HG02798 (cell line): Measurements from ENCODE around the gene GCDH.
"Not testable (repeated sequence)": the region's sequence is repeated elsewhere in the genome, so short reads cannot be mapped to it uniquely, and the experiment has no call there.

Source experiments
- ATAC-seq: cut with Tn5 transposase; IDR thresholded peaks from one replicate; pipeline ENCODE4 v1.9.1; 2021; ENCODE audit warnings: mild to moderate bottlenecking; ENCODE audit not compliant: unreplicated experiment, poor library complexity

GCDH gene

DNA sequence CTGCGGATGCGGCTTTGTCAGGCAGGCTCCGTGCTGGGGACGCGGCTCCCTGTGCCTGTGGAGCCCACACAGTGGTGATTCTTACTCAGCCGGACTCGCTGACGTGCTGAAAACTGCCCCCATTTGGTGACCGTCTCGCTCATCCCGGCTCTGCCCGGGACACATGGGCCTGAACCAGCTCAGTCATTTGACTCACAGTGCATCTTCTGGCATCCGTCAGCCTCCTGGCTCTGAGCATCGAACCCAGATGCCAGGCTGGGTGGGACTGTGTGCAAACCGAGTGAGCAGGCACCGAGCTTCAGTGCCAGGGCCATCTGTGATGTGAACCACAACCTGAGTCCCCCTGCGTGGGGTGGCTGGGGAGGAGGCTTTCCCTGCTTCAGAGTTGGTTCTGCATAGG is 5.5 kb downstream of the GCDH start:
- ATAC-seq = no peak

DNA sequence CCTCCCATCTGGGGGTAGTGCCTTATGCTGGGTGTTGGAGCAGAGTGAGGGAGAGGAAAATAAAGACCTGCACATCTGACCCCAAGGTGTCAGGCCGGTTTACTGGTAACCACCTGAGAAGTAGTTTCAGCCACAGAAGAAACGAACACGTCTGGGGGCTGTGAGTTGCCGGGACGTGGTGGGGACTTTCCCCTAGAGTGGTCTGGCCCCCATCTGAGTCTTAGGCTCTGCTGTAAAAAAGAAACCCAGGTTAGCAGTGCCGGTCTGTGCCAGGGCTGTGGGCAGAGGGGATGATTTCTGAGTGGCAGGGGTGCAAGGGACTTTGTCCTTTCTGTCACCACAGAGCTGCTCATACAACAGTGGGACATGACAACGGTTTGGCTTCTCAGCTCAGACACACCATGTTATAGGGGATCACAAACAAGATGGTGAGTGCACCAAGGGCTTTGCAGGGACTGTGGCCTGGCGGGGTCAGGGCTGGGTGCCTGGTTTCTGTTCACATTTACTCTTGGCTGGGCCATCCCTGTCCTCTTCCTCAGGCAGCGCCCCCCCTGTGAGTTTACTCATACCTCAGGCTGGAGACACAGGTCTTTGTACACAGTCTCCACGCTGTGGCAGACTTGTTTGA is 9.0 kb downstream of the GCDH start:
- ATAC-seq = peak; percentile 86

GRCh38 chr19:12907166-12907565 is 16.2 kb downstream of the GCDH start:
- no peak for ATAC-seq

- no peak for ATAC-seq
Observed at GRCh38 chr19:12912571-12912970, 21.6 kb downstream of the GCDH start.

DNA sequence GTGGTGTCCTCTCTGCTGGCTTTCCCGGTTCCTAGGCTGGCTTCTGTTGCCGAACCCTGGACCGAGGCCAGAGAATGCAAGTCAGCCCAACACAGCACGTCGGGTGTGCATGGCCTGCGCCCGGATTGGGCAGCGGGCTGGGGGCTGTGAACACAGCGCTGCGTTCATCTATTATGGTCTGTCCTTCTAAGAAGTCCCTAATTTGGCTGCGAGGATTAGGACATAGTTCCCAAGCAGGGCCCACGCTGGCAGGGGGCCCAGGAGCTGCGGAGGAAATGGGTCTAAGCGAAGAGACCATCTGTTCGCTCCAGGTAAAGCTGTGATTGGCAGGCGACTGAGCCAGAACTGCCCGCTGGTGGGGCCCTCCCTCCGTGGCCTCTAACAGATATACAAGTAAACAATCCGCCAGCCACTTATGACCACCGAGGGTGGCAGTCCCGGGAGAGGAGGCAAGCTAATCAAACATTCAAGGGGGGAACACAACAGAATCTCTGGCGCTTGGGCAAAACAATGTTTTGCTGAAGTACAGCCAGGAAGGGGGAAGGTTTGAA is 22.1 kb downstream of the GCDH start:
- ATAC-seq = no peak

DNA sequence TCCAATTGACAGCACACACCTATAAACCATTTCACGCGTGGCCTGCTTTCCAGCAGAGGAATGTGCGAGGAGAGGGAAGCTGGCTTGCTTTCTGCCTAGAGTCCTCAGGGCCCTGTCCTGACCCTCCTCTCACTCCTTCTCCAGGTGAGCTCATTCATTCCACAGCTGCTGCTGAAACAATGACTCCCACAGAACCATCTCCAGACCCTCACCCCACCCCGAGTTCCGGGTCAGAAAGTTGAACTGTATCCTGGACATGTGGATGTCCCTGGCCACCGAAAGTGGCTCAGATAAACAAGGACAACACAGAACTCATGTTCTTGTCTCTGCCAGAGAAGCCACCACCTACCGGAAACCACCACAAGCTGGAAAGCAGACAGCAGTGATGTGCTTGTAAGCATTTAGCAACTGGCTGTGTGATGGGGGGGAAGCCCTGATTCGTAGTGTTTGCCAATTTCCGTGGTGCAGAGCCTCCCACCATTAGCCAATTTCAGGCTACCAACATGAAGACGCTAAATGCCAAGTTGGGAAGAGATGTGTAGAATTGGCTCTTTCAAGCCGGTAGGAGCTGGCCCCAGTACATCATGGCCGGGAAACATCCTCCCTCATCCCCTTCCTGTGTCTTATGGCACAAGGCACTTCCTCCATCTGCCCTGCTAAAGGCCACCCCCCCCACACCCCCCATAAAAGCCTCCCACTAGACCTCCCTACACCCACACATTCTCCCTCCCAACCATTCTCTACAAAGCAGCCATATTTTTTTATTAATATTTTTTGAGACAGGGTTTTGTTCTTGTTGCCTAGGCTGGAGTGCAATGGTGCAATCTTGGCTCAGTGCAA is 23.1 kb downstream of the GCDH start:
- no peak for ATAC-seq

DNA sequence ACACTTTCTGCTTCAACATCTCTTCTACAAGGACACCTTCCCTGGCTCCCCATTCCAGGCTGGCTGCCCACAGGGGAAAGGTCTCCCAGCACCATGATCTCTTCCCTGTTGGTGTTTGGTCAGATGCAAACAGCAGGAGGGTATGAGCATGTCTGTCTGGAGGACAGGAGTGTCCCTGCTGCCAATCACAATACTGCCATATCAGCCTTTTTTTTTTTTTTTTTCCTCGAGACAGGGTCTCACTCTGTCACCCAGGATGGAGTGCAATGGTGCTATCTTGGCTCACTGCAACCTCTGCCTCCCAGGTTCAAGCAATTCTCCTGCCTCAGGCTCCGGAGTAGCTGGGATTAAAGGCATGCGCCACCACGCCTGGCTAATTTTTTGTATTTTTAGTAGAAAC is 24.9 kb downstream of the GCDH start:
- not testable (repeated sequence) for ATAC-seq

GRCh38 chr19:12918253-12918652 is 27.3 kb downstream of the GCDH start:
- ATAC-seq = no peak

- no peak for ATAC-seq
Observed at GRCh38 chr19:12921047-12921446, 30.1 kb downstream of the GCDH start.

GRCh38 chr19:12922959-12923358 is 32.0 kb downstream of the GCDH start:
- no peak for ATAC-seq

DNA sequence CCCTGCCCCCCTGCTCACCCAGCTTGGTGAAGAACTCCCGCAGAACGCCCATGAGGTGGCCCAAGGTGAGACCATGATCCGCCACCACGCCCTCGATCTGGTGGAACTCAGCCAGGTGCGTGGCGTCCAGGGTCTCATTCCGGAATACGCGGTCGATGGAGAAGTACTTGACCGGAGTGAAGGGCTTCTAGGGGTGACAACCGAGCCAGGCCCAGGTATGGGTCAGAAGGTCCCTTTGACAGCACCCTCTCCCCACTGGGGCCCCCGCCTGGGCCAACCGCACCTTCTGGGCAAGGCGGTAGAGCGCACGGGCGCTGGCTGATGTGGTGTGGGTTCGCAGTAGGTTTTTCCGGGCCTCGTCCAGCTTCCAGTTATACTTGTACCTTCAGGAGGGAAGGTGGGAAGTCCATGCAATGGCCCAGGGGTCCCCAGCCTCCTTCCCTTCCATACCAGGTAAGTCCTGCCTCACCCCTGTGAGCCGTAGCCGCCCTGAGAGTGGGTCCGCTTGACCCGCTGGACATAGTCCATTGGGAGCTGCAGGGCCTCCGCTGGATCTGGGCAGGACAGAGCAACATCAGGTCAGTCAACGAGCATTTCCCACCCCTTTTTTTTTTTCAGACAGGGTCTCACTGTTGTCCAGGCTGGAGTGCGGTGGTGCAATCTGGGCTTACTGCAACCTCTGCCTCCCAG is 33.8 kb downstream of the GCDH start:
- ATAC-seq = no peak

DNA sequence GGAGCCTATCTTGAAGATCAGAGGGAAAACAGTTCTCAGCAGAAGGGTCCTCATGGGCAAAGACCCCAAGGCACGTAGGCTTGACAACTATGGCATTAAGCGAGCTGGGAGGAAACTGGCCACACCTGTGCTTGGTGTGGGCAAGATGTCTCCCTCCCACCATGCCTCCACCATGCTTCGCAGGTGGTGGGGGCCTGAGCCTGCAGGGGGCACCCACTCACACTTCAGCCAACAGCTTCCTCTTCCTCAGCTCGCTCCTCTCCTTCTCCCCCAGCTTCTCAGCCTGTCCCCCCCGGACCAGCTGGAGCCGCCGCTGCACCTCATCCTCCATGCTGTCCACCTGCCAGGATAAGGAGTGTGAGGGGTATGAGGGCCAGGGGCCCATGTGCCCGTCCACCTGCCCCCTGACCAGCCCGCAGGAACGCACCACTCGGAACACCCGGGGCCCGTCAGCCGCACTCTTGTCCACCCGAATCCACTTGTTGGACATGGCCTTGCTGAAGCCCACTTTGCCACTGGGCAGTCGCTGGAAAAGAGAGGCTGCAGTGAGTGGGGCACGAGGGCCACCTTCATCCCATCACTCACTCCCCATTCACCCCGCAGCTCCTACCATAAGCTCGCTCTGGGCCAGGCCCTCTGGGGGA is 39.2 kb downstream of the GCDH start:
- ATAC-seq = no peak

GRCh38 chr19:12932392-12933286 is 41.7 kb downstream of the GCDH start:
- ATAC-seq = no peak

- ATAC-seq = peak; percentile 39
Observed at GRCh38 chr19:12933287-12934072, 42.5 kb downstream of the GCDH start, which contains the start of gene FARSA. TSS of gene FARSA (minus strand) at chr19:12933711. CDS start at chr19:12933696, 15 bp downstream.

GRCh38 chr19:12935071-12935470 is 44.1 kb downstream of the GCDH start:
- no peak for ATAC-seq

- no peak for ATAC-seq
Observed at GRCh38 chr19:12936582-12936981, 45.6 kb downstream of the GCDH start.

GRCh38 chr19:12937093-12937926 is 46.4 kb downstream of the GCDH start:
- ATAC-seq = no peak
